Measurements from ENCODE around the gene JAGN1. TPM values are rescaled to one million over a fixed set of nuclear protein-coding genes. Genes with fewer than 3 reads are reported as not detected.

JAGN1 gene
- total and polyA plus RNA-seq, 9 of the 15 experiments (the other 6 are each of a cell fraction or from before 2014, with no cell fraction given), result 31.6 to 77.8 (median 40.3) TPM

GRCh38 chr3:9898467-9899241, 8.2 kb downstream of the JAGN1 start (continued):
- TF ChIP-seq ELK1 (CRISPR knock-in tag; IDR thresholded peaks at IDR 0.05) (no peak), HDAC2 (IDR thresholded peaks at IDR 0.05) (no peak), PBX2 (CRISPR knock-in tag; IDR thresholded peaks at IDR 0.05; ENCODE audit: low read depth) (no peak), PBX2 (tag; conservative IDR thresholded peaks at IDR 0.05; ENCODE audit: low read depth) (no peak), ZBED1 (IDR thresholded peaks at IDR 0.05) (no peak), TBP (optimal IDR thresholded peaks at IDR 0.05; ENCODE audit: low read depth, low read length) (no peak), CHCHD3 (CRISPR knock-in tag; IDR thresholded peaks at IDR 0.05) (no peak), SREBF1 (IDR thresholded peaks at IDR 0.05; ENCODE audit: borderline replicate concordance, low read depth, low read length) (no peak), SPI1 (IDR thresholded peaks at IDR 0.05; ENCODE audit: borderline replicate concordance, low read depth, low read length) (no peak), TBL1XR1 (IDR thresholded peaks at IDR 0.05; ENCODE audit: low read length in 2 of 2) (no peak), NFIC (IDR thresholded peaks at IDR 0.05) (peak; percentile 48), SIN3A (IDR thresholded peaks at IDR 0.05; ENCODE audit: borderline replicate concordance in 2 of 2, control insufficient read depth in 1 of 2, low read depth in 2 of 2, low read length in 2 of 2) (no peak), ZBTB33 (CRISPR knock-in tag; IDR thresholded peaks at IDR 0.05) (peak; percentile 89), PHF20 (IDR thresholded peaks at IDR 0.05; ENCODE audit: partially characterized antibody) (peak; percentile 43), UBTF (IDR thresholded peaks at IDR 0.05; ENCODE audit: borderline replicate concordance in 1 of 2, low read depth in 2 of 2, low read length in 2 of 2) (no peak), ZNF764 (CRISPR knock-in tag; IDR thresholded peaks at IDR 0.05; ENCODE audit: low read depth) (no peak)
- TF ChIP-seq, protein P1, sequence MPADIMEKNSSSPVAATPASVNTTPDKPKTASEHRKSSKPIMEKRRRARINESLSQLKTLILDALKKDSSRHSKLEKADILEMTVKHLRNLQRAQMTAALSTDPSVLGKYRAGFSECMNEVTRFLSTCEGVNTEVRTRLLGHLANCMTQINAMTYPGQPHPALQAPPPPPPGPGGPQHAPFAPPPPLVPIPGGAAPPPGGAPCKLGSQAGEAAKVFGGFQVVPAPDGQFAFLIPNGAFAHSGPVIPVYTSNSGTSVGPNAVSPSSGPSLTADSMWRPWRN (IDR thresholded peaks at IDR 0.05; ENCODE audit: low read depth), result no peak
- TF ChIP-seq, protein P2, sequence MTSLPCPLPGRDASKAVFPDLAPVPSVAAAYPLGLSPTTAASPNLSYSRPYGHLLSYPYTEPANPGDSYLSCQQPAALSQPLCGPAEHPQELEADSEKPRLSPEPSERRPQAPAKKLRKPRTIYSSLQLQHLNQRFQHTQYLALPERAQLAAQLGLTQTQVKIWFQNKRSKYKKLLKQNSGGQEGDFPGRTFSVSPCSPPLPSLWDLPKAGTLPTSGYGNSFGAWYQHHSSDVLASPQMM (CRISPR knock-in tag; IDR thresholded peaks at IDR 0.05), result no peak

Measured in K562 (cell line).